GM12878 (cell line): ENCODE data around the gene DSTN. TPM values are rescaled to one million over a fixed set of nuclear protein-coding genes. Genes with fewer than 3 reads are reported as not detected.

Source experiments
- ATAC-seq: fragments of 200-7000 bp; cut with Tn5 transposase; 3 replicates; pipeline ENCODE4 v1.9.1; 2020; ENCODE audit warnings: mild to moderate bottlenecking, moderate library complexity
- BruUV-seq: library from RNA; stranded (reverse); fragments of 400-500 nt; replicated peaks from 2 replicates; lab custom pipeline; 2021; lab: Mats Ljungman, UMichigan
- CTCF ChIA-PET: fragments of 300-600 bp; sonication (Branson Sonifier 250); formaldehyde crosslinking; extraction: SDS; loops from one replicate; lab custom pipeline; 2021; ENCODE audit warnings: inconsistent platforms; lab: Yijun Ruan, JAX
- POLR2A ChIA-PET: fragments of 350-600 bp; formaldehyde crosslinking; extraction: SDS; loops from one replicate; lab custom pipeline; 2021; ENCODE audit warnings: inconsistent platforms; lab: Charles Lee
- RAD21 ChIA-PET: fragments of 300-600 bp; sonication (Branson Sonifier 250); formaldehyde crosslinking; loops from one replicate; lab custom pipeline; 2023; ENCODE audit warnings: antibody characterized with exemption; ENCODE audit not compliant: unreplicated experiment; lab: Charles Lee
- SMC1A ChIA-PET: fragments of 300-600 bp; sonication (Branson Sonifier 250); formaldehyde crosslinking; loops from one replicate; lab custom pipeline; 2023; ENCODE audit not compliant: unreplicated experiment, uncharacterized antibody; lab: Charles Lee
- DNase-seq: peaks from one replicate; pipeline ENCODE4 v3.0.0-alpha.2; 2011; ENCODE audit warnings: low read depth, low spot score
- FAIRE-seq: peaks from 3 replicates; lab custom pipeline; 2011; peaks lifted over from hg19 to GRCh38; lab: Jason Lieb, UNC
- H2AFZ ChIP-seq: 2 replicates; pipeline ENCODE4 v1.6.0; 2011; ENCODE audit warnings: low read depth, low read length, control low read depth; ENCODE audit not compliant: control insufficient read depth
- H3K27ac ChIP-seq: 2 replicates; pipeline ENCODE4 v1.5.1; 2011; ENCODE audit warnings: control low read depth; ENCODE audit not compliant: control insufficient read depth, insufficient read depth
- H3K27me3 ChIP-seq, 2 experiments: replicated peaks in 1 of 2; 2 replicates each; pipeline versions ENCODE4 v1.6.0 to v1.6.1; 2011; ENCODE audit warnings: low read length in 1 of 2; ENCODE audit not compliant: control insufficient read depth in 2 of 2, insufficient read depth in 2 of 2
- H3K36me3 ChIP-seq, 2 experiments: 2 replicates each; pipeline ENCODE4 v1.5.1; 2011; ENCODE audit warnings: low read length in 1 of 2; ENCODE audit not compliant: control insufficient read depth in 2 of 2, insufficient read depth in 2 of 2
- H3K4me1 ChIP-seq: 2 replicates; pipeline ENCODE4 v1.6.1; 2011; ENCODE audit warnings: mild to moderate bottlenecking, low read length, moderate library complexity, mixed read lengths; ENCODE audit not compliant: control insufficient read depth, insufficient read depth
- H3K4me2 ChIP-seq: 2 replicates; pipeline ENCODE4 v1.6.0; 2011; ENCODE audit warnings: control low read depth; ENCODE audit not compliant: control insufficient read depth, insufficient read depth
- H3K4me3 ChIP-seq: fragments of 200-600 bp; sonication (generic); 2 replicates; pipeline ENCODE4 v1.5.1; 2016
- H3K79me2 ChIP-seq: 2 replicates; pipeline ENCODE4 v1.6.0; 2011; ENCODE audit warnings: low read length; ENCODE audit not compliant: control insufficient read depth, insufficient read depth
- H3K9ac ChIP-seq: 2 replicates; pipeline ENCODE4 v1.8.0; 2011; ENCODE audit warnings: low read length, control low read depth, mixed read lengths; ENCODE audit not compliant: control insufficient read depth, insufficient read depth
- H3K9me3 ChIP-seq: replicated peaks from 3 replicates; pipeline ENCODE4 v1.5.1; 2011; ENCODE audit warnings: mild to moderate bottlenecking, low read length; ENCODE audit not compliant: control insufficient read depth, insufficient read depth
- H4K20me1 ChIP-seq: 2 replicates; pipeline ENCODE4 v1.6.0; 2011; ENCODE audit not compliant: control insufficient read depth, insufficient read depth
- WGBS: methylation state at CpG from one replicate; pipeline ENCODE4 v1.1.6; 2016; ENCODE audit warnings: low lambda C conversion rate; ENCODE audit not compliant: insufficient replicate concordance, insufficient coverage; ENCODE audit errors: missing lambda C conversion rate; 5-methylcytosine and 5-hydroxymethylcytosine counted together
- in situ Hi-C: fragments of 300-500 bp; cut with MboI; formaldehyde crosslinking; loops from 9 replicates; pipeline ENCODE4 v1.14.3; 2018; ENCODE audit warnings: mixed read lengths
- intact Hi-C: fragments of 100-400 bp; cut with micrococcal nuclease; formaldehyde crosslinking; loops from one replicate; pipeline ENCODE4 v1.14.2; 2022; ENCODE audit not compliant: unreplicated experiment
- polyA plus RNA-seq, 11 experiments: library from polyadenylated mRNA; depleted of rRNA in 4 of 11; unstranded in 6 of 11; stranded (reverse) in 5 of 11; fragments of >200 nt; fragmentation: Nextera tagmentation in 4 of 11; fragmentation: Illumina TruSeq in 1 of 11; extraction: Ambion mirVana in 4 of 11; extraction: Trizol in 1 of 11; gene quantifications; 1 replicate in 1 of 11; 2 replicates in 10 of 11; pipeline versions ENCODE4 v1.2.1 to v1.2.3, GENCODE V29; 2011 to 2016; ENCODE audit warnings: inconsistent platforms in 2 of 11, missing spikeins in 2 of 11, low read depth in 1 of 11
- total RNA-seq, 4 experiments: library from RNA; depleted of rRNA in 3 of 4; stranded (reverse); fragments of >200 nt in 3 of 4; fragmentation: Illumina TruSeq in 1 of 4; extraction: Trizol in 1 of 4; gene quantifications; 2 replicates each; pipeline versions ENCODE4 v1.2.1 to v1.2.3, GENCODE V29; 2013 to 2021
- TF ChIP-seq, protein P1 (sequence below): fragments of 450-650 bp; formaldehyde crosslinking; IDR thresholded peaks from 2 replicates; pipeline ENCODE4 v1.5.0; 2022; ENCODE audit warnings: mild to moderate bottlenecking, missing genetic modification characterization

The DSTN gene
- total and polyA plus RNA-seq, 10 of the 15 experiments (the other 5 are each of a cell fraction or from before 2014, with no cell fraction given), result 26.7 to 137 (median 40.8) TPM

DNA sequence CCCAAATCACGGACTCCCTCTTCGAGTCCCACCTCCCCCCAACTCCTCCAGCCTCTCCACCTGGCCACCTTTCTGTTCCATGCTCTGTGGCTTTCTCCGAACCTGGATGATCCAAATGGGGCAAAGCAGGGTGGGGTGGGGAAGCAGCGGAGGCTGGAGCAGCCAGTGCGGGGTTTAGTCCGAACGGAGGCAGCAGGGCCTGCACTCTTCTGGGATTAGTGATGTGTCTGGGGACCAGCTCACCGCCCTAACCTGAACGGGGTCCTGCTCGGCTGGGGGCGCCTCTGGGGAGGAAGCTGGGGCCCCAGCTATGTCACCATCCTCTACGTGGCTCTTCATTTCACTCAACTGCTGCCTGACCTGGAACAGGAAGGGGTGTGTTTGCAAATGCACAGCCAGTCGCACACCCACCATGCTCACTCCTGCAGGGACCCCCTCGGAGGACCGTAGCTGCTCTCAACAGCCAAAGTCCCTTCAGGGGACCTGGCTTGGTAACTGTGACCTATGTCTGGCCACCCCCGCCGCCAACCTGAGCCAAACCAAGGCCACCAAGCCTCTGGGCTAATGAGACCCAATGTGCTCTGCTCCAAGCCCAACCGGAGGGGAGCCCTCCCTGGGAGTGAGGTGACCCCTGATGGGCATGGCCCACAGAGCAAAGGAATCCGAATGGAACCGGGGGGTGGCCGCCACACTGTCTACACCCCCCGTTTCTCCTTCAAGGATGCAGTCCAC, 46.8 kb downstream of the DSTN start:
- CTCF ChIA-PET, result no interaction called here
- no peak overlapping the region for H3K4me3 ChIP-seq
- no peaks in the 10 kb centered on the region for H3K9me3 ChIP-seq
- H3K4me2 ChIP-seq, result no peak overlapping the region
- no peaks in the 10 kb centered on the region for H4K20me1 ChIP-seq
- RAD21 ChIA-PET, result interaction anchor here (1.8 to 1.9 kb wide), 2 partner anchors 80 to 111 kb away, joined by 5 read pairs; no protein-coding TSS in a partner anchor
- POLR2A ChIA-PET, result no interaction called here
- no TSS peak for BruUV-seq
- WGBS, result 74% methylated on average over 22 of the region's 22 CpGs
- H3K4me1 ChIP-seq, result no peaks in the 10 kb centered on the region
- H3K36me3 ChIP-seq, result peaks cover 10 to 16% of the 10 kb centered on the region in 2 experiments; a peak in 3 of 4 replicates
- DNase-seq (no peak), FAIRE-seq (no peak), ATAC-seq (no peak)
- H2AFZ ChIP-seq, result no peak overlapping the region
- H3K79me2 ChIP-seq, result no peaks in the 10 kb centered on the region
- H3K27ac ChIP-seq, result no peak overlapping the region
- TF ChIP-seq, protein P1, sequence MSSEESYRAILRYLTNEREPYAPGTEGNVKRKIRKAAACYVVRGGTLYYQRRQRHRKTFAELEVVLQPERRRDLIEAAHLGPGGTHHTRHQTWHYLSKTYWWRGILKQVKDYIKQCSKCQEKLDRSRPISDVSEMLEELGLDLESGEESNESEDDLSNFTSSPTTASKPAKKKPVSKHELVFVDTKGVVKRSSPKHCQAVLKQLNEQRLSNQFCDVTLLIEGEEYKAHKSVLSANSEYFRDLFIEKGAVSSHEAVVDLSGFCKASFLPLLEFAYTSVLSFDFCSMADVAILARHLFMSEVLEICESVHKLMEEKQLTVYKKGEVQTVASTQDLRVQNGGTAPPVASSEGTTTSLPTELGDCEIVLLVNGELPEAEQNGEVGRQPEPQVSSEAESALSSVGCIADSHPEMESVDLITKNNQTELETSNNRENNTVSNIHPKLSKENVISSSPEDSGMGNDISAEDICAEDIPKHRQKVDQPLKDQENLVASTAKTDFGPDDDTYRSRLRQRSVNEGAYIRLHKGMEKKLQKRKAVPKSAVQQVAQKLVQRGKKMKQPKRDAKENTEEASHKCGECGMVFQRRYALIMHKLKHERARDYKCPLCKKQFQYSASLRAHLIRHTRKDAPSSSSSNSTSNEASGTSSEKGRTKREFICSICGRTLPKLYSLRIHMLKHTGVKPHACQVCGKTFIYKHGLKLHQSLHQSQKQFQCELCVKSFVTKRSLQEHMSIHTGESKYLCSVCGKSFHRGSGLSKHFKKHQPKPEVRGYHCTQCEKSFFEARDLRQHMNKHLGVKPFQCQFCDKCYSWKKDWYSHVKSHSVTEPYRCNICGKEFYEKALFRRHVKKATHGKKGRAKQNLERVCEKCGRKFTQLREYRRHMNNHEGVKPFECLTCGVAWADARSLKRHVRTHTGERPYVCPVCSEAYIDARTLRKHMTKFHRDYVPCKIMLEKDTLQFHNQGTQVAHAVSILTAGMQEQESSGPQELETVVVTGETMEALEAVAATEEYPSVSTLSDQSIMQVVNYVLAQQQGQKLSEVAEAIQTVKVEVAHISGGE (CRISPR knock-in tag), result no peak
- SMC1A ChIA-PET, result no interaction called here
- H3K27me3 ChIP-seq, result no peaks in the 10 kb centered on the region
- intact Hi-C loops, result loop anchor here (1.0 to 2.0 kb wide), 2 partner anchors 79 to 112 kb away; no protein-coding TSS in a partner anchor
- H3K9ac ChIP-seq, result no peak overlapping the region
- in situ Hi-C loops, result loop anchor here (5.0 kb wide), 1 partner anchor 79 kb away; no protein-coding TSS in a partner anchor
